KBM-7 (cell line): ENCODE results near the gene DOCK2.
"Not testable (repeated sequence)": the region's sequence is repeated elsewhere in the genome, so short reads cannot be mapped to it uniquely, and the experiment has no call there.

Experiments used
- DNase-seq: peaks from one replicate; pipeline ENCODE4 v3.0.0-alpha.2; 2015
- in situ Hi-C: fragments of 300-500 bp; cut with MboI; formaldehyde crosslinking; loops from 2 replicates; pipeline ENCODE4 v1.14.3; 2020; ENCODE audit warnings: low sequenced_read_pairs, low pct_unique_long_range_greater_than_20kb, mixed read lengths

Gene DOCK2

DNA sequence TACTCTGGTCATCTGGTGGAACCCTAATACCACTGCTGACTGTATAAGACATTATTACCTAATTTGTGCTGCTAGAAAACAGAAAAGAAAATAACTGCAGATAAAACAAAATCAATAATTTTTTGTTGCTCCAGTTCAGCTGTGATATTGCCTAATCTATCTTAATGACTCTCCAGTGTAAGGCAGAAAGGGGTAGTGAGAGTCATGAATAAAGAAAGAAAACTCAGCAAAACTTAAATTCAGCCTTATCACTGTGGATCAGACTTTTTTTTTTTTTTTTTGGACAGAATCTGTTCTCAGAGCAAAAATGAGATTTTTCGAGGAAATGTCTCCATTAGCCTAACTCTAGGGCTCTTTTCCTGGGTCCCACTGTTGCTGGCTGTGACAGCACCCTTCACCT is 1.1 kb upstream of the DOCK2 start:
- in situ Hi-C loops, result no loop called here
- DNase-seq, result no peak

DNA sequence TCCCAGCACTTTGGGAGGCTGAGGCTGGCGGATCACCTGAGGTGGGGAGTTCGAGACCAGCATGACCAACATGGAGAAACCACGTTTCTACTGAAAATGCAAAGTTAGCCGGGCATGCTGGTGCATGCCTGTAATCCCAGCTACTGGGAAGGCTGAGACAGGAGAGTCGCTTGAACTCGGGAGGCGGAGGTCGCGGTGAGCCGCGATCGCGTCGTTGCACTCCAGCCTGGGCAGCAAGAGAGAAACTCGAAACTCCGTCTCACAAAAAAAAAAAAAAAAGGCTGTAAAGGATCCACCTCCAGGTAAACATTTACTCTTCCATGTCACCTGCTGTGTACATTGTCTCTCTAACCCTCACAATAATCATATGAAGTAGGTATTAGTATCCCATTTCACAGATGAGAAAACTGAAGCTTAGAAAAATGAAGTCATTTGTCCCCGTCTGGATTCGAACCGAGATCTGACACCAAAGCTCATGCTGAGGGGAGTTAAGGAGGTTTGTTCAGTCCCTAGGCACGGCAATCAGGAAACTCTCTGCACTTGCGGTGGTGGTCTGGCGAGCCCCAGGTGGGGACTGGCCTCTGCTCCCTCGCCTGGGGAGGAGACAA is 494 bp upstream of the DOCK2 start:
- in situ Hi-C loops, result no loop called here
- DNase-seq, result no peak

DNA sequence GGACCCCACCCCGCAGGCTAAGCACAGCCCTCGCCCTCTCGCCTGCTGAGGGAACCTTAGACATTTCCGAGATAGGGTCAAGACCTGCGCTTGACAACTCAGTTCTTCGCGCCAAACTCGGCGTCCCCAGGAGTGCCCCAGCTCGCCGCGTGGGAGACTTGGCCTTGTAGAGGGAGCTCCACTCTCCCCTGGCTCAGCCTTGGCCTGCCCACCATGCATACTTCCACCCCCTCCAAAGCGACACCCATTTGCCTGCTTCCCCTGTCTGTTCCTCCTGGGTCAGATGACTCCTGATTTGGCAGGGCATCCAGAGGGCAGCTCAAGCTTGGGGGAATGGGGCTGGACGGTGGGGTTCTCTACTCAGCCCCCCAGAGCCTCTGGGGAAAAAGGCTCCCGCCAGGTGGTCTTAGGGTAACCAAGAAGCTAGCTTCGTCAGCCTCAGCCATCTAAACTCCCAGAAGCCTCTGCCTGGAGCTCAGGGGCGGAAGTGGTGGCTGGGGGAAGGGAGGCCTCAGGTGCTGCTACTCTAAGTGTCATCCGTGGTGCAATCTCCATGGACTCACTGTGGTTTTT is 560 bp downstream of the DOCK2 start:
- DNase-seq, result peak; percentile 67
- in situ Hi-C loops, result no loop called here

DNA sequence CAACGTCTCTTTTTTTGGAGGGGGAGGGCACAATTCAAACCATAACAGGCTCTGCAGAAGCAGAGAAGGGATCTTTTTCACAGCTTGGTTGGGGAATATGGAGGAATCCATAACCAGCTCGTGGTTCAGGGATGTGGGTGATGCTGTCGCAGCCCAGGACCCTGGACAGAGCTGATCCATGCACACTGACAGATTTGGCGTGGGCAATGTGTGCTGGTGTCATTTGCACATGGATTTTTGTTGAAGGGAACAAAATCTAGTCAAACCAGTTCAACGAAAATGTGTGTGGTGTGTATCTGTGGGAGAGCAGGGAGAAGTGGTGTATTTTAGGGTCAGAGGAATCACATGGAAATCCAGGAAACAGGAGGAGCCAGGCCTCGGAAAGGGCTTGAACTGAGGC is 4.2 kb downstream of the DOCK2 start:
- in situ Hi-C loops, result no loop called here
- no peak for DNase-seq

DNA sequence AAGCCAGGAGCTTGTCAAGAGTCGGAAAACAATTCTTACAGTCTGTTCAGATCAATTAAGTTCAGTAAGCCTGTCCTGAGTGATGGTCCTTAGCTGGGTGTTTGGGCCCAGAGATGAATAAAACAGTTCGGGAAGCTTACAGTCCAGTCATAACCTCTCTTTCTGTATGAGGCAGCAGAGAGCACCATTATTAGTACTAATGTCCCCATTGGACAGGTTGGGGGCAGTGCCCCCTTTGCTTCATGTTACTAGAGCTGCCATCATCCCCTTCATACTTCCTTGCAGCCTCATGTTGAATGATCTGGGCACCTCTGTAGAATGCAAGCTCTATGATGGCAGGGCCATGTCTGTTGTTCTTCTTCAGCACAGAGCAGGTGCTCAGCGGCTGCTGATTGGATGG is 9.8 kb downstream of the DOCK2 start:
- no peak for DNase-seq
- in situ Hi-C loops, result no loop called here

DNA sequence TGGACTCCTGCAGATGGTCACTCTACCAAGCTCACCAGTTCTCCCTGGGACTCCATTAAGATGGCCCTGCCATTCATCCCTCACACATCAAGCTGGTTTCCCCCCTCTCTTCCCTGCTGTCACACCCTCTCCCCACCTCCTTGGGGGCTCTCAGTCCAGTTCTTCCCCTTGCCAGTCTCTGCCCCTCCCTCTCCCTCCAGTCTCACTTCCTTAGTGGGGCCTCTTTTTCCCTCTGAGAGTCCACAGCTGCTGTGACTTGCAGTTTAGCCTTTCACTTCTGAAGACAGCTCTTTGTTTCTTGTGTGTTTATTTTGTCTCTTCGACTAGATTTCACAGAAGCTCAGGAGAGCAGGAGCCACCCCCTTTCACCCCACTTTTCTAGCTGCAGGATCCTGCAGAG is 10.5 kb downstream of the DOCK2 start:
- DNase-seq, result peak; percentile 49
- in situ Hi-C loops, result no loop called here

DNA sequence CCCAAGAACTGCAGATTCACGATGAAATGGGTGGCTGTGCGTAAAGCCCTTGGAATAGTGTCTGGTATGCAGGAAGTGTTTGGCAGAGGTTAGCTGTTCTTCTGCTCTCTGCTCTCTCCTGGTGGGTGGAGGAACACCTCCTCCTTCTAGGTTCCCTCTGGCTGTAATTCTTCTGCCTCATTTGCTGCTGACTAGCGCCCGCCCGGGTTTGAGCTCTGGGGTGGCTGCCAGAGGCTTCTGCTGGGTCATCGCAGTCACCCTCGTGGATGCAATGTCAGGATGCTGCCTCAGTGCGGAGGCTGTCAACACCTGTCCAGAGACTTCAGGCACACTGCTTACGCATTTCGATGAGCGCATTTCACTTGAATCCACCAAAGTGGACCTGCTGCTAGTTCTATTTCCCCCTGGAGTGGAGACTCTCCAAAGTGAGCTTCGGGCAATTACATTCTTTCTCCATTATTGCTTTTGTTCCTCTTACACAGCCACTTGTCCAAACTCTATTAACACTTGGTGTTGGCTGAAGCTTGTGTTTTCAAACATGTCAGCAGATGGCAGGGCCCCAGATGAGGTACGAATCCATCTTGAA is 11.7 kb downstream of the DOCK2 start:
- peak; percentile 51 for DNase-seq
- in situ Hi-C loops, result no loop called here

DNA sequence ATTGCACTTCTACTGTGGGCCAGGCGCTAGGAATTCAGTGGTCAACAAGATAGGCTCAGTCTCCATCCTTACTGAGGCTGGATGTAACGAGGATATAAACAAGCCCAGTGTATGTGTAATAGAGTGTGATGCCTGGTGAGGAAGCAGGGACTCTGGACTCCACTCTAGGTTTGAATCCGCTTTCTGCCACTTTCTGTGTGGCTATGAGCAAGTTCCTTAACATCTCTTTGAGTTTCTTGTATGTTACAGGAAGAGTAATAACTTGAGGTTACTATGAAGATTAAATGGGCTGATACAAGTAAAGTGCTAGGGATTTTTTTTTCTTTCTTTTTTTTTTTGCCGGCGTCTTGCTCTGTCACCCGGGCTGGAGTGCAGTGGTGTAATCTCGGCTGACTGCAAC is 12.4 kb downstream of the DOCK2 start:
- in situ Hi-C loops, result no loop called here
- DNase-seq, result no peak

DNA sequence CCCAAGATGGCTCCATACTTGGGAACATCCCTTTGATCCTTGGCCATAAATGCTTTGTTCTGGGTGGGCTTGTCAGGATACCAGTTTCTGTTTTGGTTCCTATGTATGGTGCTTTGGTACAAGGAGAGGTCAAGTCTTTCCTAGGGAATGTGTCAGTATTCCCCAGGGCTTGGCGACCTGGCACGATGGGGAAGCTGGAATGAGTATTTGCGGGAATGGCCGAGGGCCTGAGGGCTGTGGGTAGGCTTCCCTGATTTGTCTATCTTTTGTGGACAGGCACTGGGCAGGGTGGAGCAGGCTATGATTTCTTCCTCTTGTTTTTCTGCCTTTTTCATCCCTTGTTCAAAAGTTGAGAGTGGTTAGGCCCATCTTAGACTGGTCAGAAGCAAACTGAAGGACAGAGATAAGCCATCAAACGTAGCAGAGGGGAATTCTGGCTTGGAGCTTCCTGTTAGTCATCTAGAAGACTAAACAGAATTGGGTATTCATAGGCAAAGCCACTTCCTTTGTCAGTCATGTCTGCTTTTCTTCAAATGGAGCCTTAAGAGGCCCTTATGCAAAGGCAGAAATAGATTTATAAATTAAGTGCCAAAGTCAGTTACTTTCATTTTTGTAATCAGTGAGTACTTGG is 13.7 kb downstream of the DOCK2 start:
- DNase-seq, result peak; percentile 57
- in situ Hi-C loops, result no loop called here

DNA sequence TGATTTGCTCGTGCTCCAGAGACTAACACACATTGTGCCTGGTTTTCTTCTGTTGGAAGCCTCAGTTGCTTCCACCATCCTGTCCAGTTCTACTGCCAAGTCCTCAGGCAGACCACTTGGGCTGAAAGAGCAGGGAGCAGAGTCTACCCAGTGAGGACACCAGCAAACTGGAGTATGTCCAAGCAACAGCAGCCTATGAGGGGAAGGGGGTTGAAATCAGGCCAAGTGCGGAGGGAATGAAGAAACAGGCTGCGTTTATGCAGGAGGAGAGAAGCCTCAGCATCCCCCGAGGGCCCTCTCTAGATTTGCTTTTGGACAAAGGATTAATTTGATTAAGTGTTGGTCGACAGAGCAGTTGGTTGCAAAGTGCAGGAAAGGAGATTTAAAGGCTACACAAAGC is 14.5 kb downstream of the DOCK2 start:
- in situ Hi-C loops, result no loop called here
- no peak for DNase-seq

DNA sequence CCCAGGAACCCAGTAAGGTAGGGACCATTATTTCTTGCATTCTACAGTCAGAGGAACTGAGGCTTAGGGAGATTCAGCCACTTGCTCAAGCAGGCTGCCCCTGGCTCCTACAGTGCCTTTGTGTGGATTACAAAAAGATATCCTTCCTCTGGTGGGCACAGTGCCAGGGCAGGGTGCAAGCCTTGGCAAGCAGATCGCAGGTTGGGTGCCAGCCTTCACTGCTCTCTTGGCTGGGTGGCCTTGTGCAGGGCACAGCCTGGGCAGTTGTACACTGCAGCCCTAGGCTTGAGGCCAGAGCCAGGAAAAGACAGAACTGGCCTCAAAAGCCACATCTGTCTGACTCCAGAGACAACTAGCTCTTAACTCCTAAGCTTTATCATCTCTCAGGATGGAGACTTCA is 15.0 kb downstream of the DOCK2 start:
- in situ Hi-C loops, result no loop called here
- no peak for DNase-seq

DNA sequence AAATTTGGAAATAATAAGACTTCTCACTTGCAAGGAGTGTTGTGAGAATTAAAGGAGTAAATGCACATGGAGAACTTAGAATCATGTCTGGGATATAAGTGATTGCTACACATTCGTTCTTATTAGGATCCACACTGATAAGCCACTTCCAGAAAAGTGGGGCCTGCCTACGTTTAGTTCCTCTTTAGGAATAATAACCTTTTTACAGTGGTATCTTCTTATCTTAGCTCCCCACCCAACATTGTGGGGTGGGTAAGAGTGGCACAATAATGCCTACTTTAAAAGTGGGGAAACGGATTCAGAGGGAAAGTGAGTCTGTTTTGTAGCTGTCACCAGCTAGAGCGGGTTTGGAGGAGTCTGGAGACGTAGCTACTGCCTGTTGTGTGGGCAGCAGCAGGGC is 16.0 kb downstream of the DOCK2 start:
- DNase-seq, result peak; percentile 43
- in situ Hi-C loops, result no loop called here

DNA sequence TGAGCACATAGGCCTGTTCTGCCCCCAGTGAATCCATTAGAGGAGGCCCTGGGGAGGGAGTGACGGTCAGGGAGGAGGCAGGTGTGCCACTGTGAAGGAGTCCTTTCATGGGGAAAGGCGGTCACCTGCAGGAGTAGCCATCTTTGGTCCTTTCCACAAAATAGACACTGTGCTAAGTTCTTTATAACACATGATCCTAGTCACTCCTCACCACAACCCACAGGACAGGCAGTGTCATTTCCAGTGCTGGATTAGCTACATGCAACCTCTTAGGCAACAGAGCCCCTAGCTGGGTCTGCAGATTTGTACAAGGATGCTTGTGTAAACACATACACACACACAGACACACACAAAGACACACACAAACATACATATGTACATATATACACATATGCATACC is 18.3 kb downstream of the DOCK2 start:
- no peak for DNase-seq
- in situ Hi-C loops, result no loop called here

DNA sequence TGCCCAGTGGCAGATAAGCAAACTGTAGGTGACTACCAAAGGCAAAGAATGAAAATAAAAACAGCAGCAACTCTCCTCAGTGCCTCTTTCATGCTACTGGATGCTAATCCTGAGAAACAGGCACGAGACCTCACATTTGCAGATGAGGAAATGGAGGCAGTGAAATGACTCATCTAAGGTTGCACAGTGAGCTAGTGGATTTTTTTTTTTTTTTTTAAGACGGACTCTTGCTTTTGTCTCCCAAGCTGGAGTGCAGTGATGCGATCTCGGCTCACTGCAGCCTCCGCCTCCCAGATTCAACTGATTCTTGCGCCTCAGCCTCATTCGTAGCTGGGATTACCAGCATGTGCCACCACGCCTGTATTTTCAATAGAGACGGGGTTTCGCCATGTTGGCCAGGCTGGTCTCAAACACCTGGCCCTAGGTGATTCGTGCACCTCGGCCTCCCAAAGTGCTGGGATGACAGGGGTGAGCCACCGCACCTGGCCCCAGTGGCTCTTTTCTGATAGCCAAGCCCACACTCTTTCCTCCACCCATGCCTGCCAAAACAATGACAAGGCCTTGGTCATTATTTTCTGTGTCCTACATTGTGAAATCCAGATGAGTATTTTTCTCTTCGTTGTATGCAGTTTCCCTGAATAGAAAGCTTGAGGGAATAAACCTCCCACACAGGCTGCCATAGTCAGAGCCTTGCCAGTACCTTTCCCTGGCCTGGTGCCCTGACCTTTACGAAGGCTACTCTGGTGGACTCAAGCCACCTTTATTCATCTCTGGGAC is 19.2 kb downstream of the DOCK2 start:
- in situ Hi-C loops, result no loop called here
- no peak for DNase-seq

DNA sequence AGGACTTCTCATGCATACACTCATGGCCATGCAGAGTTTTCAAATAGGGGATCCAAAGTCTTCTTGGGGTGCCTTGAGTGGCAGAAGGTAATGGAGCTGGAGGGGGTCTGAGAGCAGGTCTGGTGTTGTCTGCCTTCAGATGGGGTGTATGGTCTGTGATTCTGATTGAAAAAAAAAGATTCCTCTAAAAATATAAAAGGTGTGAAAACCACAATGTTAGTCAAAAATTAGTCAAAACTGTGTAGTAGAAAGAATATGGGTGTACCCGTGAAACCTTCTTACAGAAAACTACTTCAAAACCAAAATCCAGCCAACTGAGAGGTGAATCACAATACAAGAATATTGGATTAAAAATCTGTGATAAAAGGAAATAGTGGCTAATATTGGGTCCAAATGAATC is 20.1 kb downstream of the DOCK2 start:
- no peak for DNase-seq
- in situ Hi-C loops, result no loop called here

DNA sequence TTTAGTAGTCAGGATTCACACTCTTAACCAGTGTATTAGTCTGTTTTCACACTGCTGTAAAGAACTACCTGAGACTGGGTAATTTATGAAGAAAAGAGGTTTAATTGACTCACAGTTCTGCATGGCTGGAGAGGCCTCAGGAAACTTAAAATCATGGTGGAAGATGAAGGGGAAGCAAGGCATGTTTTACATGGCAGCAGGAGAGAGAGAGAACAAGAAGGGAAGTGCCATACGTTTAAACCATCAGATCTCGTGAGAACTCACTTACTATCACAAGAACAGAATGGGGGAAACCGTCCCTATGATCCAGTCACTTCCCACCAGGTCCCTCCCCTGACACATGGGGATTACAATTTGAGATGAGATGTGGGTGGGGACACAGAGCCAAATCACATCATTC is 25.4 kb downstream of the DOCK2 start:
- DNase-seq, in situ Hi-C loops: not testable (repeated sequence)

DNA sequence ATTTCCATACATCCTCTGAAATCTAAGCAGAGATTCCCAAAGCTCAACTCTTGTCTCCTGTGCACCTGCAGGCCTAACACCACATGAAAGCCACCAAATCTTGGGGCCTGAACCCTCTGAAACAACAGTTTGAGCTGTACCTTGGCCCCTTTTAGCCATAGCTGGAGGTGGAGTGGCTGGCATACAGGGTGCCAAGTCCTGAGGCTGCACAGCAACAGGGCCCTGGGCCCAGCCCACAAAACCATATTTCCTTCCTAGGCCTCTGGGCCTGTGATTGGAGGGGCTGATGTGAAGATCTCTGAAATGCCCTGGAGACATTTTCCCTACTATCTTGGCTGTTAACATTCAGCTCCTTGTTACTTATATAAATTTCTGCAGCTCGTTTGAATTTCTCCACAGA is 26.5 kb downstream of the DOCK2 start:
- no peak for DNase-seq
- in situ Hi-C loops, result no loop called here

DNA sequence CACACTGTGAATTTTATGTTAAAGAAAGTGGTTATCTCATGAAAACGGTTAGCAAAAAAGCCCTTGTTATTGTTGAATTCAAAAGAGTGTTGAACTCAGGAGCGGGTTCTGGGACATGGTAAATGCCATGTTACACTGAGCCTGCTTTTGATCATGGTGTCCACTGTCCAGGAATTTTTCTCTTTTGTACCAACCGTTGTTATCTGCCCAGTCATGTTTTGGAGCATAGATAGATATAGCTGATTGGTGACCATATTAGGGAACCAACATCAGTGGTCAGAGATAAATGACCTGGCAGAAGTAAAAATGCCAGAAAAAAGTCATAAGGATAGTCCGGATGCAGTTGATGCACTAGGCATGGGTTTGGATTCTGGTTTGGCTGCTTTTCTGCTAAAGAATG is 29.3 kb downstream of the DOCK2 start:
- in situ Hi-C loops, result no loop called here
- DNase-seq, result no peak

DNA sequence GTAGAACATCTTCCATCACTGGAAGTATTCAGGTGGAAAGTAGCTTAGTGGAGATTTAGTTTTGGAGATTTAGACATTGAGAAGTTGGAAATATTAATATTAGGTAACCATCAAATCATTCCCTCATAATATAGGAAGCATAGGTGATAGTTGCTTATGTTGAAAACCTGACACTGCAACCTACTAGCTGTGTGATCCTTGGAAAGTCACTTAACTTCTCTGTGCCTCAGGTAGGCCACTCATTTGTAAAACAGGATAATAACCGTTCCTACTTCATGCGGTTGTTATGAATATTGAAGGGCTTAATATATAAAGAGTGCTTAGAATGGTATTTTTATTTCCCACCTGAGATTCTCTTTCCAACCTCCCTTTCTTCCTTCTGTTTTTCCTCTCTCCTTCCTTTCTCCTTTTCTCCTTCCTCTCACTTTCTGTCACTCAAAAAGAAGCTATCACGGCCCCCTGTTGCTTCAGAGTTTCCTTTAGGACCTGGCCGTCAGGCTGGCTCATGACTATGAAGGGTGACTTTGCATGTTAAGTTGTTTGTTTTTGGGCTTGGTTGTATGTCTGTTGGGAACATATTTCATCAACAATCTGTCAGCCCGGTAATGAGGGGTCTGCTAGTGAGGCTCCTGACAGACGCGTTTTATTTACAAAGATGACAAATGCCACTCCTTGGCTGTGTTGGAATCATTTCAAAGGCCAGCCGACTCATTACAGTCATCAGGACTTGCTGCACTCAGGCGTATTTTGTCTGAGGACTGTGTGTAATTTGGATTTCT is 31.0 kb downstream of the DOCK2 start:
- DNase-seq, result no peak
- in situ Hi-C loops, result no loop called here
